MM.1S (cell line): Measurements from ENCODE around the gene ZNF710.

Experiments used
- CTCF ChIP-seq: fragments of 300-600 bp; sonication (generic); IDR thresholded peaks from 2 replicates; pipeline ENCODE4 v1.5.1; 2016; ENCODE audit warnings: antibody characterized with exemption, low read length, mixed read lengths
- EZH2 ChIP-seq: fragments of 300-600 bp; sonication (generic); optimal IDR thresholded peaks from 2 replicates; pipeline ENCODE3; 2017; ENCODE audit warnings: low read depth, mild to moderate bottlenecking, antibody characterized with exemption, low read length, mixed read lengths

GRCh38 chr15:89972085-89972484 is 29.0 kb upstream of the ZNF710 start:
- TF ChIP-seq CTCF = no peak
- no peak for TF ChIP-seq EZH2
